ENCODE measurements around the gene TM7SF2. TPM values are rescaled to one million over a fixed set of nuclear protein-coding genes. Genes with fewer than 3 reads are reported as not detected.

Gene TM7SF2
- total RNA-seq, 1 experiment from 2014 or later: 74.8 TPM

DNA sequence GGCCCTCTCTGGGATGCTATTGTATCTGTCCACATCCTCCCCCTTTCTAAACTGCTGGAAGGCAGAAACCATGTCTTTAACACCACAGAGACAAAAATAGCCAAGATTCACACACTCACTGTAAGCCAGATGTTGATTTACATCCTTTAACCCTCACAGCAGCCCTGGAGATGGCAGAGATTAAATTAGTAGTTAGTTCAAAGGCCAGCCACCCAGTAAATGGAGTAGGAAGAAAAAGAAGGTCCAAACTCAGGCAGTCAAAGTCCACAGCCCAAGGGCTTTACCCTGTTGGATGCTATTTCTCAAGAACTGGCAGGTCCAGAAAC, 8.0 kb downstream of the TM7SF2 start:
- H3K23me2 ChIP-seq (ENCODE audit: insufficient read length, low read depth, low read length, poor library complexity, severe bottlenecking): peaks cover 12% of the 10 kb centered on the region

More for the DNA sequence above, 8.0 kb downstream of the TM7SF2 start:
- Histone ChIP-seq H3K9me3 (ENCODE audit: control insufficient read depth, low read depth, low read length) (no peaks in the 10 kb centered on the region), H2AFZ (ENCODE audit: low read length) (no peak overlapping the region), H3T11ph (ENCODE audit: low read length) (no peak overlapping the region), H3K56ac (ENCODE audit: insufficient read length, low read depth, low read length) (no peak overlapping the region), H4K20me1 (ENCODE audit: control insufficient read depth, insufficient read depth, insufficient read length) (no peaks in the 10 kb centered on the region), H3K4me2 (ENCODE audit: insufficient read depth, insufficient read length, low read length) (no peak overlapping the region), H3K27me3 (ENCODE audit: insufficient read depth, low read length) (no peaks in the 10 kb centered on the region), H4K8ac (replicated peaks; ENCODE audit: insufficient read length, low read depth, low read length) (no peak overlapping the region), H2AK5ac (ENCODE audit: insufficient read length, low read length) (no peak overlapping the region), H4K5ac (ENCODE audit: insufficient read length, low read depth, low read length) (no peak overlapping the region), H3K23ac (ENCODE audit: insufficient read length, low read depth, low read length) (no peak overlapping the region), H2BK120ac (ENCODE audit: low read depth, low read length, poor library complexity, severe bottlenecking) (no peak overlapping the region), H3K79me2 (ENCODE audit: insufficient read depth, low read length) (peaks cover 9% of the 10 kb centered on the region; the same call in 1 of the 2 replicates), H3K9ac (ENCODE audit: extremely low read depth, insufficient read length, low read length) (no peak overlapping the region), H2BK12ac (ENCODE audit: insufficient read length, low read depth, low read length) (no peak overlapping the region), H2BK20ac (ENCODE audit: low read depth, low read length, poor library complexity, severe bottlenecking) (no peak overlapping the region), H2BK5ac (ENCODE audit: insufficient read length, low read length) (no peak overlapping the region), H2BK15ac (ENCODE audit: low read depth, low read length) (no peak overlapping the region), H3K27ac (ENCODE audit: insufficient read length, low read depth, low read length) (no peak overlapping the region), H3K4ac (ENCODE audit: low read depth, low read length) (no peak overlapping the region), H3K18ac (ENCODE audit: insufficient read length, low read depth, low read length) (no peak overlapping the region), H3K4me1 (ENCODE audit: insufficient read depth, low read length) (no peaks in the 10 kb centered on the region), H3K14ac (ENCODE audit: insufficient read depth, low read length) (no peak overlapping the region), H4K91ac (ENCODE audit: insufficient read length, low read depth, low read length) (no peak overlapping the region), H3K79me1 (ENCODE audit: insufficient read depth, low read depth, low read length, poor library complexity, severe bottlenecking) (peaks cover 3% of the 10 kb centered on the region)
- no peak for DNase-seq
- Mint-ChIP-seq H3K27ac (peak overlapping the region in 1 of 3 experiments; percentile 62; a peak in 2 of 7 replicates), H3K36me3 (ENCODE audit: insufficient read depth in 1 of 3, low read depth in 3 of 3) (peaks cover 30 to 67% (median 59%) of the 10 kb centered on the region in 3 experiments), H3K4me3 (peak overlapping the region in 1 of 2 experiments; percentile 100; a peak in 1 of 5 replicates), H3K9me3 (no peaks in the 10 kb centered on the region), H3K4me1 (peaks cover 6 to 21% of the 10 kb centered on the region in 2 experiments), H3K27me3 (ENCODE audit: low read depth) (peaks cover 1% of the 10 kb centered on the region; the same call in 1 of the 2 replicates)
- TF ChIP-seq CTCF (conservative IDR thresholded peaks at IDR 0.05): no peak
